ENCODE results near the gene TAMALIN.

TAMALIN gene

GRCh38 chr12:52055731-52056711 is 49.3 kb downstream of the TAMALIN start:
- H3K4me3 ChIP-seq (ENCODE audit: low read length) = no peak overlapping the region
- no peak for DNase-seq (ENCODE audit: low read depth)
- TF ChIP-seq CTCF (conservative IDR thresholded peaks at IDR 0.05; ENCODE audit: low read length) = no peak

DNA sequence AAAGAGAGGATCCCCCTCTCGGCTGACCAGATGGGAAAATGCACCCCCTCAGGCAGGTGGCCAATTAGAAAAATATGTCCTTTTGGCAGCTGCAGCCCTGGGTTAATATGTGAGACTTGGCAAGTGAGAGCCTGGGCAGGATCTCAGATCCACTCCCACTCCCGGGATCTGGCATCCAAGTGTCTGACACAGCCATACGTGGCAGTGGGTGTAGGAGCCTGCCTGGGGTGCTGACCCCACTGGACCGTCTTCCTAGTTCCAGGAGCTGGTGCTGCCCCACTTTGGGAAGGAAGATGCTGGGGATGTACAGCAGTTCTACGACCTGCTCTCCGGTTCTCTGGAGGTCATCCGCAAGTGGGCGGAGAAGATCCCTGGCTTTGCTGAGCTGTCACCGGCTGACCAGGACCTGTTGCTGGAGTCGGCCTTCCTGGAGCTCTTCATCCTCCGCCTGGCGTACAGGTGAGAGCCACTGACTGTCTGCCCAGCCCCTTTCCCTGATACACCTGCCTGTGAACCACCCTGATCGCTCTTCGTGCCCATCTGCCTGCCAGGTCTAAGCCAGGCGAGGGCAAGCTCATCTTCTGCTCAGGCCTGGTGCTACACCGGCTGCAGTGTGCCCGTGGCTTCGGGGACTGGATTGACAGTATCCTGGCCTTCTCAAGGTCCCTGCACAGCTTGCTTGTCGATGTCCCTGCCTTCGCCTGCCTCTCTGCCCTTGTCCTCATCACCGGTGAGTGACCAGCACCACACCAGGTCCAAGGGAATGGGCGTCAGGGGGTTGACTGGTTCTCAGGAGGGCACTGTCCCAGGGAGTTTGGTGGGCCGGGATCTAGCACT is 50.3 kb downstream of the TAMALIN start:
- peak; percentile 70 for DNase-seq (ENCODE audit: low read depth)
- no peak for TF ChIP-seq CTCF (conservative IDR thresholded peaks at IDR 0.05; ENCODE audit: low read length)
- H3K4me3 ChIP-seq (ENCODE audit: low read length) = no peak overlapping the region

GRCh38 chr12:52057638-52058576 is 51.2 kb downstream of the TAMALIN start:
- H3K4me3 ChIP-seq (ENCODE audit: low read length) = no peak overlapping the region
- TF ChIP-seq CTCF (conservative IDR thresholded peaks at IDR 0.05; ENCODE audit: low read length) = no peak
- DNase-seq (ENCODE audit: low read depth) = no peak

GRCh38 chr12:52058631-52059361 is 52.0 kb downstream of the TAMALIN start:
- no peak overlapping the region for H3K4me3 ChIP-seq (ENCODE audit: low read length)
- DNase-seq (ENCODE audit: low read depth) = no peak
- TF ChIP-seq CTCF (conservative IDR thresholded peaks at IDR 0.05; ENCODE audit: low read length) = no peak

GRCh38 chr12:52059582-52060497 is 53.1 kb downstream of the TAMALIN start:
- DNase-seq (ENCODE audit: low read depth) = no peak
- H3K4me3 ChIP-seq (ENCODE audit: low read length) = no peak overlapping the region
- no peak for TF ChIP-seq CTCF (conservative IDR thresholded peaks at IDR 0.05; ENCODE audit: low read length)
